ENCODE measurements around the gene EML5.

DNA sequence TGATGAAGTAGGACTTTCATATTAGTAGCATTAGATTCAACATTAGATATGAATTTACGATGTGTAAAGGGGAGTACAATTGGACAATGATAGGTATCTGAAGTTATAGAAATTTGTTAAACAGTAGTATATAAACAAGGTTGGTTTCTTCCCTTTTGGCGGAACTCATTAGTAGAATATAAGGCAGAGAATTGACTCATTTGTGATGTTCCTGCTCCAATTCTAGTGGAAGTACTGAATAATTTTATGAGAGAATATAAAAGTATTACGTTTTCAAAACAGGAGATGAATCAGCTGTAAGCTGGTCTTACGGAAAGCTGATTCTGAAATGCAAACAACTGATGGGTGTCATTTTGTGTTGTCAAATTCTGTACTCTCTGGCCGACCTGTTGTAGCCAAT lies 216.5 kb downstream of the EML5 start:
- TF ChIP-seq, protein P1, sequence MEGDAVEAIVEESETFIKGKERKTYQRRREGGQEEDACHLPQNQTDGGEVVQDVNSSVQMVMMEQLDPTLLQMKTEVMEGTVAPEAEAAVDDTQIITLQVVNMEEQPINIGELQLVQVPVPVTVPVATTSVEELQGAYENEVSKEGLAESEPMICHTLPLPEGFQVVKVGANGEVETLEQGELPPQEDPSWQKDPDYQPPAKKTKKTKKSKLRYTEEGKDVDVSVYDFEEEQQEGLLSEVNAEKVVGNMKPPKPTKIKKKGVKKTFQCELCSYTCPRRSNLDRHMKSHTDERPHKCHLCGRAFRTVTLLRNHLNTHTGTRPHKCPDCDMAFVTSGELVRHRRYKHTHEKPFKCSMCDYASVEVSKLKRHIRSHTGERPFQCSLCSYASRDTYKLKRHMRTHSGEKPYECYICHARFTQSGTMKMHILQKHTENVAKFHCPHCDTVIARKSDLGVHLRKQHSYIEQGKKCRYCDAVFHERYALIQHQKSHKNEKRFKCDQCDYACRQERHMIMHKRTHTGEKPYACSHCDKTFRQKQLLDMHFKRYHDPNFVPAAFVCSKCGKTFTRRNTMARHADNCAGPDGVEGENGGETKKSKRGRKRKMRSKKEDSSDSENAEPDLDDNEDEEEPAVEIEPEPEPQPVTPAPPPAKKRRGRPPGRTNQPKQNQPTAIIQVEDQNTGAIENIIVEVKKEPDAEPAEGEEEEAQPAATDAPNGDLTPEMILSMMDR (IDR thresholded peaks at IDR 0.05): no peak
- TF ChIP-seq POLR2A (IDR thresholded peaks at IDR 0.05): no peak
- no peak for TF ChIP-seq POLR2AphosphoS5 (IDR thresholded peaks at IDR 0.05; ENCODE audit: insufficient read depth in 1 of 2, low read depth in 1 of 2)

Measured in vagina (tissue), 2 donors.